Epithelial cell of esophagus (primary cell): Measurements from ENCODE around the gene MCTP1.

ENCODE experiments used
- DNase-seq: peaks from one replicate; pipeline ENCODE4 v3.0.0; 2010; ENCODE audit warnings: low read depth
- H3K4me3 ChIP-seq: 2 replicates; pipeline ENCODE4 v1.5.1; 2011; ENCODE audit warnings: mild to moderate bottlenecking, low read length, control low read depth
- CTCF ChIP-seq: IDR thresholded peaks from 2 replicates; pipeline ENCODE4 v1.5.1; 2011; ENCODE audit warnings: low read depth, mild to moderate bottlenecking, low read length, control low read depth, inconsistent platforms; ENCODE audit not compliant: insufficient read depth; ENCODE audit errors: missing control alignments

MCTP1 gene

GRCh38 chr5:95172659-95173058 lies 112.2 kb downstream of the MCTP1 start:
- no peak for TF ChIP-seq CTCF
- DNase-seq, result no peak
- H3K4me3 ChIP-seq, result no peak overlapping the region

- TF ChIP-seq CTCF, result no peak
- no peak for DNase-seq
Observed at GRCh38 chr5:95164861-95165260, 120.0 kb downstream of the MCTP1 start.

GRCh38 chr5:95163079-95163478 lies 121.8 kb downstream of the MCTP1 start:
- no peak overlapping the region for H3K4me3 ChIP-seq
- TF ChIP-seq CTCF, result no peak
- DNase-seq, result no peak

More at GRCh38 chr5:95164861-95165260, 120.0 kb downstream of the MCTP1 start:
- H3K4me3 ChIP-seq, result no peak overlapping the region

GRCh38 chr5:95162231-95162992 lies 122.5 kb downstream of the MCTP1 start:
- DNase-seq, result no peak
- no peak overlapping the region for H3K4me3 ChIP-seq
- no peak for TF ChIP-seq CTCF

- no peak for DNase-seq
- TF ChIP-seq CTCF, result no peak
Observed at GRCh38 chr5:95159603-95160002, 125.3 kb downstream of the MCTP1 start.

GRCh38 chr5:95155888-95156287 lies 129.0 kb downstream of the MCTP1 start:
- no peak for DNase-seq
- TF ChIP-seq CTCF, result no peak
- no peak overlapping the region for H3K4me3 ChIP-seq

More at GRCh38 chr5:95159603-95160002, 125.3 kb downstream of the MCTP1 start:
- H3K4me3 ChIP-seq, result no peak overlapping the region

GRCh38 chr5:95153511-95153910 lies 131.4 kb downstream of the MCTP1 start:
- DNase-seq, result no peak
- TF ChIP-seq CTCF, result no peak
- no peak overlapping the region for H3K4me3 ChIP-seq
